Left renal pelvis (tissue), 4 donors: Measurements from ENCODE around the gene NFIX. TPM values are rescaled to one million over a fixed set of nuclear protein-coding genes. Genes with fewer than 3 reads are reported as not detected.
A peak's percentile ranks its signal among the peaks of the same experiment; 100 is the strongest.

Experiments used
- DNase-seq, 4 donors: peaks; one replicate each; pipeline ENCODE4 v3.0.0-alpha.2; 2013; ENCODE audit warnings: low read depth in 4 of 4, low spot score in 3 of 4
- polyA plus RNA-seq, 4 donors: library from polyadenylated mRNA; unstranded; fragments of 120-200 nt; gene quantifications; one replicate each; pipeline ENCODE4 v1.2.1, GENCODE V29; 2013; ENCODE audit not compliant: insufficient read length in 4 of 4

NFIX gene
- polyA plus RNA-seq, 4 donors = 18.9 to 130 (median 23.3) TPM

DNA sequence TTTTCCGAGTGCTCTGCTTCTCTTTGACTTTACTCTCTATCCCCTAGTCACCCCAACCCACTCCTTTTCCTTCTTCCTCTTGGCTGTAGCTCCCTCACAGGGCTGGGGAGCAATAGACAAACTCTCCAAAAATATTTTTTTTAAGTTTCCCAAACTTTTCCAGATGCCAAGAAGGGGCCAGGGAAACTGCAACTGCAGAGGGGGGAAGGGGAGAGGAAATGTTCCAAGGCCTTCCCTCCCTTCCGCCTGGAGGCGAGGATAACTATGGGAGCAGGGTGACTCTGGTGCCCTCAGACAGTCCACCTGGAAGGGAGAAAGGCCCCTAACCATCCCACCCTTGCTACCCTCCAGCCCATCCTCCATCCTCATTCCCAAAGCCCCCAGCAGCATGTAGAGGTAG is 58.0 kb downstream of the NFIX start:
- DNase-seq = no peak

DNA sequence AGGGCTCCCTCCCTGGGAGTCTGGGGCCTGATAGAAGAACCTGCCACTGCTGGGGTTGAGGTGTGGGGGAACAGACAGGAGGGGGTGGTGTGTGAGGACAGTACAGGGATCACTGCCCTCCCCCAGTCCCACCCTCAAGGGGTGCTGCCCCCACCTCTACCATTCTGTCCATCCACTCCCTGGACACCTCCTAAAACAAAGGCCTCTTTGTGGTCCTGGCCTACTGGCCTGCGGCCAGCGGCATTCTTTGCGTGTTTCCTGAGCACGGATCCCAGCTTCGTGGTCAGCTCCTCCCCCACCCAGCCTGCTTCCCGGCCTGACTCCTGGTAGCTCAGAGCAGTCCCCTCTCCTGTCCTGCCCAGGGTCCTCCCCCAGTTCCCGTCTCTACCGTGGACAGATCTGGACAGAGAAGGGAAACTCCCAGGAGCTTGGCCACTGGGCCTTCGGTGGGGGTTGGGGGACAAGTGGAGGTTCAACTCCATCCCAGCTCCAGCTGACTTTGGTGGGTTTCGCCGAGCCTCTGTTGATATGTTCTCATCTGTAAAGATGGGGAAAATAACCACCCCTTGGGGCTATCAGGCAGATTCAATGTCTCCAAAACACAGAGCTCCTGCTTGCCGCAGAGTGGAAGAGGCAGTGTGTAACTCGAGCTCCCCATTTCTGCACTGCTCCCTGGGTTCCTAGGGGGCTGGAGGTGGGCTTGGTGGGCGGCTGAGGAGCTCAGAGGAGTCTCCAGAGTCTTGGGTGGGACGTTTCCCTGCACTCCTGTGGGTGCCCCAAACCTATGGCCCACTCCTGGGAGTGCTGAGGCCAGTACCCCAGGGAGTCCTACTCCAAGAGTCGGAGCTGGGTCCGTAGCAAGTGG is 58.7 kb downstream of the NFIX start:
- peak; percentile 64 to 80 (median 72) for DNase-seq

DNA sequence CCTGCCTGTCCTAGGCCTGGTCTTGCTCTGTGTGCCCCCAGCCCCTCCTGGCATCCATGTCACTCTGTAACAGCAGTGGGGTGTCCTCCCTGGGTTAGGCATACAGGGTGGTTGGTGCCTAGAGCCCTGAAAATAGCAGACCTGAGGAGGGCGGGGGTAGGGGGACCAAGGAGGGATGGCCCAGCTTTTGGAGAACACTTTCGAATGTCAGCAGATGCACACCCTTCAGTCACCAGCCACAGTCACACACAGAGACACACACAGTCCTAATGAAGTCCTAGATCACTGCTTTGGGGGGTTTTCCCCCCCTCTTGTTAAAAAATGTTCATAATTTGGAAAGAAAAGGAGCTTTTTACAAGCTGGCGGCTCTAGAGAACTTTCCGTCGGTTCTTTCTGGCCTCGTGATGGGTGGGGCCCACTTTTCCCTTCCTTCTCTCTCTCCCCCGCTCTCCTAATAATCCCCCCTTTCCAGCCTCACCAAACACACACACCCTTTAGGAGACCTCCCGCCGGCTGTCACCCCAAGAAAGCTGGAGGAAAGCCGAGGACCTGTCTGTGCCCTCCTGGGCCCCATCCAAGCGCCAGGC is 59.4 kb downstream of the NFIX start:
- no peak for DNase-seq

DNA sequence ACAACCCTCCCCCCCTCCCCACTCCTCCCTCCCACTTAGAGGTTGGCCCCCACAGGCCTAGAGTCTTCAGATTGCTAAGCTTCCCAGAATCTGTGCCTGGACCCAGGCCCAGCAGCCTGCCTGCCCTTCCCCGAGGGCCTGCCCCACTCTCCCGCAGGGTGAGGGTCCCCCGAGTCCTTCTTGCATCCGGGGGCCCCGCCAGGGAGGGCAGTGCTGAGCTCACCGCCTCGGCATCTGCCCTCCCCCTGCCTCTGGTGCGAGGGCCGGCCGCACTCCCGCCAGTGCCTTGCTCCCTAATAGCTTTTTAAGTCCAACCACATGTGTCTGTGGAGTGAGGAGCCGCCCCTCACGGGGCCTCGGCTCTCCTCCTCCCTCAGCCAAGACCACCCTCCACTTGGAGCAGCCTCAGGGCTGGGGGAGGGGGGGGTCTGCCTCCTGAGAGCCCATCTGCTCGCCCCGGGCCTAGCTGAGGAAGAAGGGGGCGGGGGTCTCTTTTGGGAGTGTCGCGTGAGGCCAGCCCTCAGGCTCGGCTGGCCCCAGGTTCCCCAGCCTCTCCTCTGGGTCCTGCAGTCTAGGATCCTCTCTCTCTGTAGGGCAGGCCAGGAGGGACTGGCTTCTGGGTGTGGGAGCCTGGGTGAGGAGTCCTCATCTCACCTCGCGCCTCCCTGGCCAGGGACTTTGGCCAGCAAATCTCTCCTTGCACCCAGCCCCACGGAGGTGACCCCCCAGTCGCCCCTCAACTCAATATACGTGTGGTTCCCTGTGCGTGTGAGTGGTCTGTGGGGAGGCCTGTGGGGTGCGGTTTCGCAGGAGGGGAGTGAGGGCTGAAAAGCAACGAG is 60.2 kb downstream of the NFIX start:
- DNase-seq = peak in 2 of 4 donors; percentile 56

DNA sequence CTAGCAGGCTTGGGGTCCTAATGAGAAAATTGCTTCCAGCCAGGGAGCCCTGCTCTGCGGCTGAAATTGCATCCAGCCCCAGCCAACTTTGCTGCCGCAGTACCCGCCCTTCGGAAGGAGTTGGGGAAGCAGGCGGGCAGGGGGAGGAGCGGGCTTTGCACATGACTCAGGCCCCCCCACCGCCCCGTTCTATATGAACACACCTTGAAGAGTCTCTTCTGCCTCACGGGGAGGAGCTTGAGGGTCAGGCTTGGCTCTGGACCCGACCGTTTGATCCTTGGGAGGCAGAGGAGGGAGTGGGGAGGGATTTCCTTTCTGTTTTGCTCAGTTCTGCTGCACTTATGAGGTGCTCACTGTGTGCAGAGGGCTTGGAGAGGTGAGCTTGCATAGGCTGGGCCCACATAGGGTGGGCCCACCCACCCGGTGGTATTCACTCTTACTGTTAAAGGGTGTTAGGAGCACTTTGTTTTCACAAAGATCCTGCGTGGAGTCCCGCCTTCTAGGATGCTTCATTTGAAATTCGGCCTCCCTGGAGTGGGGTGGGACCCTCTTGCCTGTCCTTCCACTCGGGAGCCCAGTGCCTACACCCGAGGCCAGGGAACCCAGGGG is 60.9 kb downstream of the NFIX start:
- DNase-seq = no peak

DNA sequence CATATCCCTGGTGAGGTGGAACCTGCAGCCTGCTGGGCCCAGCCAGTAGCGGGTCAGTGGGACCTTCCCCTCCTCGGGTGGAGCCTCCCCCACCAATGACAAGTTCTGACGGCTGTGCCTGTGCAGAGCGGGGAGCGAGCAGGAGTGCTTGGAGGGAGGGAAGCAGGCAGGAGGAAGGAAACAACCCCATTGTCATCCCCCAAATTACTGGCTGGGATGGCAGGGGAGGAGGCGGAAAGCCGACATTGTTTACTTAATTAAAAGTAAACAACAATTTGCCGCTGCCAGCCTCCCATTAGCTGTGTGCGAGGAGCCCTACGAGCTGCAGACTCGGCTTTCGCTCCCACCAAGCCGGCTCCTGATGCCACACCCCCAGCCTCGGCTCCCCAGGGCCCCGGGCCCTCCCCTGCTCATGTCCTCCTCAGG is 61.9 kb downstream of the NFIX start:
- DNase-seq = no peak

DNA sequence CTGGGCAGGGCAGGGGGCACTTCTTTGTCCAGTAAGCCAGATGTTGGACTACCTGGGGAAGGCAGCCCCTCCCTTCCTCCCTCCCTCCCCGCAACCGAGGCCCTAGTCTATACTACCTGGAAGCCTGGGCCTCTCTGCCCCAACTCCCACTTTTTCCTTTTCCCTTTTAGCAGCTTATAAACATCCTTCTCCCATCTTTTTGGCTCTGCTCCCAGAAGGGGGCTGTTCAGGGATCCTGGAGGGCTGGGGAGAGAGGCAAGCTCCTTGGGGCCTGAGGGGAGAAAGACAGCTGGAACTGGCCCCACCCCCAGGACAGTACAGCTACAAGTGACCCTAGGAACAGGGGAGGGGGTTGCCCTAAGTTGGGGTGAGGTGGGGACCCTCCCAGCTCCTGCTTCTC is 62.5 kb downstream of the NFIX start:
- no peak for DNase-seq

DNA sequence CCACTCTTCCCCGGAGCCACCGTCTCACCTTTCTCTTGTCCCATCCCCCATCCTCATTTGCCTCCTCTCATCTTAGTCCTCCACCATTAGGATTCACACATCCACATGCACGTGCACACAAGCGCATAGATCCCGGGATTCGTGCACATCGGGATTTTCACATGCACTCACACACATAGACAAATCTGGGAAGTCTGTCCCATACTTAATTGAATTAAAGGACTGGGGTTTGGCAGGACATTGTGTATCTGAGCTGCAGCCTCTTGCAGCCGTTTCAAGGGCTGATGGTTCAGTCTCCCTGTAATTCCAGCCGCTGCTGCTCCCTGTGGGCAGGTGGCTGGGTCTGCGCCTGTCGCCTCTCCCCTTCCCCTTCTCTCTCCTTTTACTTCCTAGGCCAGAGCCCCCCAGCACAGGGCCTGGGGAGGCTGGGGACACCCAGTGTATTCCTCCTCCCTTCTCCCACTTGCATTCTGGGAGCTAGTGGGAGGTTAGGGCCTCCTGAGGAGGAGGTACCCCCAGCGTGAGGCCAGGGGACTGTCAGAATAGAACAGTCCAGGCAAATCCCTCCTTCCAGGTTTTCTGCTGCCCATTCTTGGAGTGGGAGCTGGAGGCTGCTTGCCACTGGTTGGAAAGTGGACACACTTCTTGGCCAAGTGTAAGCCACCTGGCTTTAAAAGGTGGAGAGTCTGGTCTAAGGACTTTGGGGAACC is 63.8 kb downstream of the NFIX start:
- DNase-seq = no peak

DNA sequence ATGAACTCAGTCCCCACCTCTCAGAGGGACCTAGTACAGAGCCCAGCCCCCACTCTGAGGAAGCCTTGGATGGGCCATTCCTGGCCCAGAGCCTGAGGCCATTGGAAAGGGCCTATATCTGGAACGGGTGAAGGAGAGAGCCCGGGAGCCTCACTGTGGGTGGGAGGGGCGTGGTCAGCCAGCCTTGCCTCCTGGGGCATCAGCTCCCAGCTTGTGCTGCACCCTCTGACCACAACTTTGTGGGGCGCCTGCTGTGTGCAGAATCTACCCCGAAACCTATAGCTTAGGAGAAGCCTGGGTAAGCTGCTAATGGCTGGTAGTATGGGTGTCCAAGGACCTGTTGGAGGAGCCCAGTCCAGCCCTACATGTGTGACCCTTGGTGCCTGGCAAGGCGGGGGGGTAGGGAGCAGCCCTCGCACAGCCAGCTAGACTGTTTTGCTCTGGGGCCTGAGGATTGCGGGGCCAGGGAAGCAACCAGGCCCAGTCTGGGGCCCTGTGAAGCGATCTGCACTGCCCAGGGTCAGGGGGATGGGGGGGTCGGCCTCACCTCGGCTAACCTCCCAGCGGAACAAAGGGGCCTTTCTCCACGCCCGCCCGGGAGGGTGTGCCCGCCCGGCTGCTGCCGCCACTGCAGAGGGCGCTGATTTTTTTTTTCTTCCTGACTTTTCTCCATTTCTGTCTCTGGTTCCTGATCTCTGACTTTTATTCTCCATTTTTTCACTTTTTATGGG is 65.1 kb downstream of the NFIX start:
- no peak for DNase-seq

DNA sequence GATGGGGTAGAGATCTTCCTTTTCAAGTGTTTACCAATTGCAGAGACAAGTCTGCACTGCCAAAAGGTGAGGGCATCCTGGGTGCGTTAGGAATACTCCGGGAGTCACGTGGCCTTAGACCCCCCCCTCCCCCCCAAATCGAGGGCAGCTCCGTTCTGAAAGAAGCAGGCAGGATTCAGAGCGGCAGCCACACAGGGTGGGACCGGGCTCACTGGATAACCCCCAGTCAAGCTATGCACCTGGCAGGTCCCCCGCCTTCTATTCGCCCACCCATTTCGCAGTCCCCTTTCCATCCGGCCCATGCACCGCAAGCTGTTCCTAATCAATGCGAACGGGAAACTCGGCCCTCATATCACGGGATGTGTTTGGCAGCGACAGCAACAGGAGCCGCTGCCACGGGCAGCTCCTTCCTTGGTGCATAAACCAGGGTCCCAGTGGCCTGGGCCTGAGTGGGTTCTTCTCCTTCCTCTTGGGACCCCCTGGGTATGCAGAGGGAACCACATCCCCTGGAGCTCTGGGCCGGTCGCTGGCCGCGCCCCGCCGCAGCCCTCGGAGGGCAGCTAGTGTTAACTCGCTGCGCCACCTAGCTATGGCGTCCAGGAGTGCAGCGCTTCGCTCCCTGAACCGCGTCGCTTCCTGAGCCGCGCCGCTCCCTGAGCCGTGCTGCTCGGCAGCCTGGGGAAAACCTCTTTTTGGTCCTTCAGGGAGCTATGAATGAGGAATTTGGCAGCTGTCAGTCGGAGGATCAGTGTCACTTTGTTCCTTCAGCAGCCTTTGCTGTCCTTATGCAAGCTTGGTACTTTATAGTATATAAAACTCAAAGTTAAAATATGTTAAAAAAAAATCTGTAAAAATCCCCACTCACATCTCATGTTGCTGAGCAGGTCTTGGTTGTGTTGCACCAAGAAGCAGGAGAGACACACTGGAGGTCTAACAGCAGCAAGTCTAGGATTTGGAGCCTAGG is 66.0 kb downstream of the NFIX start:
- peak in 1 of 4 donors; percentile 67 for DNase-seq

DNA sequence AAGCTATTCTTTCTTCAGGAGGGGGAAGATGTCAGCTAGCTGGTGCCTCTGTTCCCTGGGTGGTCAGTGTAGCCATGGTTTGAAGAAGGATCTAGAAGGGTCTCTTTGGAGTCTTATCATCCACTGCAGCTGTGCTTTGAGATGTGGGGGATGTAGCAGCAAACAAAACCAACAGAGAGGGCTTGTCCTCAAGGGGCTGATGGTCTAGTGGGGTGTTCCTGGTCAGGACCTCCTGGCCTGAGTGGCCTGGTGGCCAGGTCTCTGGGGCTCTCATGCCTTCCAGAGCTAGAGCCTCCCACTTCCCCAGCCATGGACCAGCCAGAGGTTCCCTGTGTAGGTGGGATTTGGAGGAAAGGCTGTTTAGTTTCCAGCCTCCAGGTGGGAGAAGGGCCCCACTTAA is 67.0 kb downstream of the NFIX start:
- DNase-seq = no peak

DNA sequence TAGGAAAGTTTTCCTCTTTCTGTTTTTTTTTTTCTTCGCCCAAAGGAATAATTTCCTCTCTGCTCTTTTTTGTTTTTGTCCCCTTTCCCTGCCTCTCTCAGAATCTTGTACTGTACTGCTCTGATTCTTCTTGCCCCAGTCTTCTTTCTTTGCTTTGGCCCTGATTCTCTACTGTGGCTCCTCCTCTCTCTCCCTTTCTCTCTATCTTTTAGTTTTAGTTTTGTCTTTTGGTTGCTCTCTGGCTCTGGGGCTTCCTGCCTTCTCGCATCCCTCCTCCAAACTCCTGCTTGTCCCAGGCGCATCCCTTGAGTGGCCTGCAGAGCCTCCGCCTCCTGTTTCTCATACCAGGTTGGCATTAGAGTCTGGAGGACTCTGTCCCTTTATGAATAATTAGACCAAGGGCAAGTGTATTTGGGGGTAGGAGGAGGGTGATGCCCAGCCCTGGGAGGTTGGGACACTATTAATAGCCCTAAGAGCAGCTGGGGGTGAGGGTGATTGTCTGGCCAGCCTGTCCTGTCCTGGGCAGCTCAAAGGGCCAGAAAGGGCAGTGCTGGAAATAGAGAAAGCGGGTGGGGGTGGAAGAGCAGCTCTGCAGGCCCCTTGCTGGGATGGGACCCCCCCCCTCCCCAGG is 68.3 kb downstream of the NFIX start:
- DNase-seq = no peak

DNA sequence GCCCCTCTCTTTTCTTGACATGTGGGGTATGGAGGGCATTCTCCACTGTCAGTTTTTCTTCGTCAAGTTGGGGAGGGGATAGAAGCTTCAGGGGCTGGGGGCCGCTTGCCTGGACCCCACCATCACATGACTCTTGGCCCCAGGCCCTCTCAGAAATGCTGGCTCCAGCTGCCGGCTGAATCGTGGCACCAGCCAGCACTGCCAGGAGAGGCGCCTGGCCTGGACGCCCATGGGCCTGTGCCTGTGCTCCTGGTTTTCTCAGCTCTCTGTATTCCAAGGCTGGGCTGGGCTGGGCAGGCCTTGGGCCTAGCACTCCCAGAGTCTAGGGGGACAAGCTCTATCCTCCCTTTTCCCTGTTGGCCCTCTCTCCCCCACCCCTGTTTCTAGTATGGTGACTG is 68.8 kb downstream of the NFIX start:
- DNase-seq = no peak

DNA sequence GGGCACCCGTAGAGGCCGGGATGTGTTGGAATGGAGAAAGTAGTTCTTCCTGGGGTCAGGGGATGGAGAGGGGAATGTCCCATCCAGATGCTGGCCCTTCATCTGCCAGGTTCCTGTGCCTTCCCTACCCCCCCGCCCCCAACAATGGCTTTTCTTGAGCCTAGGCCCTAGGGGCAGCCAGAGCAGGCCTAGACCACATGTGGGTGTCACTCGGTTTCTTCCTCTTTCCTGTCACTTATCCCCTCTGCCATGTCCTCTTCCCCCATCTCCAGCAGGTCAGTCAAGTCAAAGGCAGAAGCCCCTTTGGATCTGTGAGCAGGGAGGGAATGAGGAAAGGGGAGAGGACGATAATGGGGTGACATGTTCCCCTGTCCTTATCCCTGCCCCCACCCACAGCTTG is 71.0 kb downstream of the NFIX start:
- no peak for DNase-seq

DNA sequence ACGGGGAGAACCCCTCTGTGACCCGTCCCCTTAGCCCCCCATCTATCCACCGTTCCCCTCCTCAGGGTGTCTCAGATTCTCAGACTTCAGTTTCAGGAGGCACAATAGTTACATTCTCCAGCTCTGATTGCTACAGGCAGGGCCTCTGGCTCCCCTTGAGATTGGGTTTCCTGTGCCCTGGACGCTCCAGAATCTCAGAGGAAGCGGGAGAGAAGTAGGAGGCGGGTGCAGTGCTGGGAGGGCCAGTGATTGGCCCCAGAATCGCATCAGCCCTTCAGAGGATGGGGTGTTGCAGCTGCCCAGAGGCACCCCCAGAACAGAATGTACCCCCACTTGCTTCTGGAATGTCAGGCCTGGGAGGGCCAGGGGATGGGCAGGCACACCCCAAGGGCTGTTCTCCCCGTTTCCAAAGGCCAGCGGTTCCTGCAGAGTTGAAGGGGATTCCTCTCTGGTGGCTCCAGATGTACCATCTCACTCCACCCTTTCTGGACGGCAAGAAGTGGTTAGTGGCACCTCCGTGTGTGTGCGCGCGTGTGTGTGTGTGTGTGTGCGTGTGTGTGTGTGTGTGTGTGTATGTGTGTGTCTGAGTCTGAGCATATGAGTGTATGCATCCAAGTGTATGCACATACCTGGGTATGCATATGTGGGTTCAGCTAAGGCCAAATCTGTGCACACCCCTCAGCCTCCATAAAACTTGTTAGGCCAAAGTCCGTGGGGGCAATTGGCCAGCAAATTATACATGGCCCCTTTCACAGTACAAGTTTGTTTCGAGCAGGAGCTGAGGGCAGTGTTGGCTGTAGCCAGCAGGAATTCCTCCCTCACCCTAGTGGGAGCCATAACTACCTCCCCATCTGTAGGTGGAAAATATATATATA is 71.9 kb downstream of the NFIX start:
- no peak for DNase-seq

DNA sequence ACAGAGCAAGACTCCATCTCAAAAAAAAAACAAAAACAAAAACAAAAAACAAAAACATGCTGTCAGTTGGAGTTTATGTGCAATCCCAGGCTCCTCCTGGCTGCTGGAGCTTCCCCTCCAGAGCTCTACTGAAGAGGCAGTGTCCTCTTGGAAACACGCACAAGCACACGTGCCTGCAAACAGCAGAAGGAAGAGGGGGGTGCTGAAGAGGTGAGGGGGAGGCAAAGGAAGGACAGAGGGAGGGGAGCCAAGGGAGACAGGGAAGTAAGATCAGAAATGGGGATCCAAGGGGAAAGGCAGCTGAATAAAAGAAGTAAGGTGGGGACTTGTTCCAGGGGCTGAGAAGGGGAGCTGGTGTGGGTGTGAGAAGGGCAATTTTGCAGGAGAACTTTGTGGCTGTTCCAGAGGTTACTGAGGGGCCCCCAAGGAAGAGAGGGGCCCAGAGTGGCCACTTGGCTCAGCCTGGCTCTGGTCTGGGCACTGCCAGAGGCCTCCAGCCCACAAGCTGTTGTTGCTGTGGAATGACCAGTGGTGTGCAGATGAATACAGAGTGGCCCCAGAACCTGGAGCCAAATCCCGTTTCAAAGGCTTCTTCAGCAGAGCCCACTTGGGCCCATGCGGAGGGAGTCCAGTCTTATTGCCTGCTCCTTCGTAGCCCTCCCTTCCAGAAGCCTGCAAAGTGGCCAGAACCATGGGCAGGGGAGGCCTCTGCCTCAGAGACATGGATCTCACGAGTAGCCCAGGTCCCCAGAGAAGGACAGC is 73.0 kb downstream of the NFIX start:
- no peak for DNase-seq
